Ishikawa (cell line): ENCODE data around the gene ZNF530.

Experiments
- CEBPB ChIP-seq: IDR thresholded peaks from 2 replicates; pipeline ENCODE4 v1.6.1; 2012
- REST ChIP-seq: IDR thresholded peaks from 2 replicates; pipeline ENCODE4 v1.6.1; 2012; ENCODE audit warnings: low read depth, mild to moderate bottlenecking
- TCF12 ChIP-seq: IDR thresholded peaks from 2 replicates; pipeline ENCODE4 v1.6.1; 2012; ENCODE audit warnings: low read depth

GRCh38 chr19:57578487-57579205 is 21.0 kb upstream of the ZNF530 start, which contains the start of gene ZNF416:
- TF ChIP-seq REST = no peak
- TF ChIP-seq TCF12 = peak; percentile 30; the same call in 1 of the 2 replicates
- TF ChIP-seq CEBPB = no peak
